Neural crest cell (in vitro differentiated cells): ENCODE measurements around the gene GALNTL6. TPM values are rescaled to one million over a fixed set of nuclear protein-coding genes. Genes with fewer than 3 reads are reported as not detected.

Experiments
- DNase-seq: peaks from one replicate; pipeline ENCODE4 v3.0.0; 2021; ENCODE audit warnings: low read depth, mixed read lengths, low spot score
- H3K27ac Mint-ChIP-seq: one replicate; pipeline ENCODE4 v1.8.0; 2021; ENCODE audit warnings: mild to moderate bottlenecking, mixed read lengths; ENCODE audit not compliant: unreplicated experiment
- H3K27me3 Mint-ChIP-seq: 2 replicates; pipeline ENCODE4 v1.8.0; 2021; ENCODE audit warnings: low read depth, mild to moderate bottlenecking, mixed read lengths
- H3K36me3 Mint-ChIP-seq: 2 replicates; pipeline ENCODE4 v1.8.0; 2021; ENCODE audit warnings: low read depth, mild to moderate bottlenecking, mixed read lengths
- H3K4me1 Mint-ChIP-seq: 2 replicates; pipeline ENCODE4 v1.8.0; 2021; ENCODE audit warnings: mixed read lengths
- H3K4me3 Mint-ChIP-seq: one replicate; pipeline ENCODE4 v1.8.0; 2021; ENCODE audit warnings: mild to moderate bottlenecking, mixed read lengths
- H3K9me3 Mint-ChIP-seq: 2 replicates; pipeline ENCODE4 v1.8.0; 2021; ENCODE audit warnings: mixed read lengths
- CTCF ChIP-seq: fragments of 200-600 bp; sonication (generic); conservative IDR thresholded peaks from 2 replicates; pipeline ENCODE4 v1.5.0; 2021; ENCODE audit warnings: antibody characterized with exemption, mild to moderate bottlenecking
- total RNA-seq: library from RNA; stranded (reverse); gene quantifications from 2 replicates; pipeline ENCODE4 v1.2.1, GENCODE V29; 2021

Gene GALNTL6
- total RNA-seq, 1 donor from 2014 or later: 0.07 TPM

GRCh38 chr4:172155838-172156345, 342.7 kb downstream of the GALNTL6 start:
- peaks cover 15% of the 10 kb centered on the region for H3K4me1 Mint-ChIP-seq
- no peak for DNase-seq
- H3K4me3 Mint-ChIP-seq: no peak overlapping the region
- no peak overlapping the region for H3K27ac Mint-ChIP-seq
- H3K36me3 Mint-ChIP-seq: no peaks in the 10 kb centered on the region
- no peak for TF ChIP-seq CTCF
- no peaks in the 10 kb centered on the region for H3K27me3 Mint-ChIP-seq
- H3K9me3 Mint-ChIP-seq: no peaks in the 10 kb centered on the region

GRCh38 chr4:172157946-172158345, 344.7 kb downstream of the GALNTL6 start:
- no peak overlapping the region for H3K27ac Mint-ChIP-seq
- H3K9me3 Mint-ChIP-seq: no peaks in the 10 kb centered on the region
- DNase-seq: no peak
- no peaks in the 10 kb centered on the region for H3K27me3 Mint-ChIP-seq
- H3K36me3 Mint-ChIP-seq: no peaks in the 10 kb centered on the region
- no peak overlapping the region for H3K4me3 Mint-ChIP-seq
- TF ChIP-seq CTCF: no peak
- peaks cover 10% of the 10 kb centered on the region for H3K4me1 Mint-ChIP-seq

- Mint-ChIP-seq H3K4me1 (no peaks in the 10 kb centered on the region), H3K4me3 (no peak overlapping the region), H3K27me3 (no peaks in the 10 kb centered on the region), H3K27ac (no peak overlapping the region), H3K9me3 (peaks cover under 1% of the 10 kb centered on the region), H3K36me3 (no peaks in the 10 kb centered on the region)
- DNase-seq: no peak
- TF ChIP-seq CTCF: no peak
Measured at GRCh38 chr4:172163215-172163614, 350.0 kb downstream of the GALNTL6 start.

- no peak for TF ChIP-seq CTCF
- no peak overlapping the region for H3K27ac Mint-ChIP-seq
- H3K27me3 Mint-ChIP-seq: no peaks in the 10 kb centered on the region
- H3K36me3 Mint-ChIP-seq: peaks cover 3% of the 10 kb centered on the region
- no peak for DNase-seq
- no peaks in the 10 kb centered on the region for H3K4me1 Mint-ChIP-seq
- peaks cover 4% of the 10 kb centered on the region for H3K9me3 Mint-ChIP-seq
- H3K4me3 Mint-ChIP-seq: no peak overlapping the region
Measured at GRCh38 chr4:172168888-172169287, 355.7 kb downstream of the GALNTL6 start.

GRCh38 chr4:172169871-172170270, 356.7 kb downstream of the GALNTL6 start:
- no peak for DNase-seq
- Mint-ChIP-seq H3K27ac (no peak overlapping the region), H3K4me1 (no peaks in the 10 kb centered on the region), H3K4me3 (no peak overlapping the region), H3K27me3 (no peaks in the 10 kb centered on the region), H3K36me3 (peaks cover 3% of the 10 kb centered on the region), H3K9me3 (peaks cover 4% of the 10 kb centered on the region)
- TF ChIP-seq CTCF: no peak

- TF ChIP-seq CTCF: no peak
- Mint-ChIP-seq H3K36me3 (peaks cover 3% of the 10 kb centered on the region), H3K4me1 (no peaks in the 10 kb centered on the region), H3K27me3 (no peaks in the 10 kb centered on the region), H3K27ac (no peak overlapping the region), H3K4me3 (no peak overlapping the region), H3K9me3 (peaks cover 4% of the 10 kb centered on the region)
- no peak for DNase-seq
Measured at GRCh38 chr4:172173206-172173605, 360.0 kb downstream of the GALNTL6 start.
